GM12801 (cell line): ENCODE measurements around the gene CLTA.

Source experiments
- CTCF ChIP-seq: IDR thresholded peaks from one replicate; pipeline ENCODE4 v1.5.1; 2011; ENCODE audit warnings: control low read depth; ENCODE audit not compliant: insufficient read length; ENCODE audit errors: extremely low read depth

The CLTA gene

GRCh38 chr9:36214571-36214970 lies 23.9 kb downstream of the CLTA start:
- no peak for TF ChIP-seq CTCF

- TF ChIP-seq CTCF, result no peak
Observed at GRCh38 chr9:36217256-36217968, 26.7 kb downstream of the CLTA start.

- no peak for TF ChIP-seq CTCF
Observed at GRCh38 chr9:36218011-36218410, 27.3 kb downstream of the CLTA start.

- TF ChIP-seq CTCF, result no peak
Observed at GRCh38 chr9:36218411-36218901, 27.7 kb downstream of the CLTA start.

- TF ChIP-seq CTCF, result no peak
Observed at GRCh38 chr9:36221667-36222066, 30.9 kb downstream of the CLTA start.

GRCh38 chr9:36222449-36222848 lies 31.7 kb downstream of the CLTA start:
- TF ChIP-seq CTCF, result no peak

- TF ChIP-seq CTCF, result no peak
Observed at GRCh38 chr9:36237230-36237629, 46.5 kb downstream of the CLTA start.

- TF ChIP-seq CTCF, result no peak
Observed at GRCh38 chr9:36245906-36246305, 55.2 kb downstream of the CLTA start.
